A549 (cell line): ENCODE data around the gene WDR72.
A peak's percentile ranks its signal among the peaks of the same experiment; 100 is the strongest.

Experiments
- HEYL ChIP-seq: fragments of 250-450 bp; sonication (Bioruptor Pico); IDR thresholded peaks from 2 replicates; pipeline ENCODE4 v1.8.0; 2021; ENCODE audit warnings: mild to moderate bottlenecking, moderate library complexity
- HOXB13 ChIP-seq: fragments of 250-450 bp; sonication (Bioruptor Pico); IDR thresholded peaks from 2 replicates; pipeline ENCODE4 v1.5.0; 2020; ENCODE audit warnings: low read depth, mild to moderate bottlenecking, moderate library complexity
- JUN ChIP-seq, 2 experiments: fragments of >200 bp; sonication (Bioruptor Twin); formaldehyde crosslinking; IDR thresholded peaks; 2 replicates in 1 of 2; 3 replicates in 1 of 2; pipeline ENCODE4 v1.6.1; 2016 to 2017
- KDM5A ChIP-seq: fragments of 200-600 bp; sonication (generic); IDR thresholded peaks from 2 replicates; pipeline ENCODE4 v1.6.1; 2016; ENCODE audit warnings: antibody characterized with exemption, mild to moderate bottlenecking
- MAFK ChIP-seq: fragments of 450-650 bp; IDR thresholded peaks from 2 replicates; pipeline ENCODE4 v1.6.1; 2014; ENCODE audit not compliant: partially characterized antibody
- NFE2L2 ChIP-seq: fragments of 150-350 bp; conservative IDR thresholded peaks from 2 replicates; pipeline ENCODE4 v1.6.1; 2014; ENCODE audit warnings: low read length
- POLR2A ChIP-seq: IDR thresholded peaks from 2 replicates; pipeline ENCODE4 v1.6.1; 2012; ENCODE audit warnings: mild to moderate bottlenecking, low read length
- RAD21 ChIP-seq, 2 experiments: fragments of >200 bp in 1 of 2; sonication (Bioruptor Twin) in 1 of 2; formaldehyde crosslinking in 1 of 2; IDR thresholded peaks in 1 of 2; conservative IDR thresholded peaks in 1 of 2; 2 replicates in 1 of 2; 3 replicates in 1 of 2; pipeline ENCODE4 v1.6.1; 2012 to 2018; ENCODE audit warnings: inconsistent platforms in 1 of 2
- ZNF302 ChIP-seq: fragments of 250-450 bp; sonication (Bioruptor Pico); IDR thresholded peaks from 2 replicates; pipeline ENCODE4 v1.9.0; 2021; ENCODE audit warnings: inconsistent platforms, mild to moderate bottlenecking, moderate library complexity
- TF ChIP-seq, protein P1 (sequence below): fragments of >200 bp; sonication (Bioruptor Twin); formaldehyde crosslinking; IDR thresholded peaks from 3 replicates; pipeline ENCODE4 v1.5.1; 2016
- TF ChIP-seq, protein P2 (sequence below): fragments of 250-450 bp; sonication (Bioruptor Pico); IDR thresholded peaks from 2 replicates; pipeline ENCODE4 v1.5.0; 2021; ENCODE audit warnings: mild to moderate bottlenecking, moderate library complexity, borderline replicate concordance
- TF ChIP-seq, protein P3 (sequence below): IDR thresholded peaks from 2 replicates; pipeline ENCODE4 v1.6.1; 2012
- TF ChIP-seq, protein P4 (sequence below): fragments of 200-600 bp; sonication (generic); IDR thresholded peaks from 2 replicates; pipeline ENCODE4 v1.6.1; 2016; ENCODE audit warnings: antibody characterized with exemption, mild to moderate bottlenecking, moderate library complexity

DNA sequence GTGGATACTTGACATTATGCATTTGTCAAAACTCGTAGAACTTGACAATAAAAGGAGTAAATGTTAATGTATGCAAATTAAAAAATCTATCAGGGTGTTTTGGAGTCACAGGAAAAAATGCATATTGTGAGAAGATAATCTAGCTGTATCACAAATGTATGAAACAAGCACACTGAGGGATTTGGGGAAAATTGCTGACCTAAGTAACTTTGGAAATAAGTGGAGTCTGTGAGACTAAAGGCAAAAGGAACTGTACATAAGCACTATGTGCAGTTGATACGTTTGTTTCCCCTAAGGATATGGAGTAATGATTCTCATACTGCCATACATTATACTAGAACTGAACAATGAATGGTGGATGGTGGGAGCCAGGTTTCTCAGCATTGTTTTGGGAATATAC is 43.2 kb upstream of the WDR72 start:
- TF ChIP-seq, protein P1, sequence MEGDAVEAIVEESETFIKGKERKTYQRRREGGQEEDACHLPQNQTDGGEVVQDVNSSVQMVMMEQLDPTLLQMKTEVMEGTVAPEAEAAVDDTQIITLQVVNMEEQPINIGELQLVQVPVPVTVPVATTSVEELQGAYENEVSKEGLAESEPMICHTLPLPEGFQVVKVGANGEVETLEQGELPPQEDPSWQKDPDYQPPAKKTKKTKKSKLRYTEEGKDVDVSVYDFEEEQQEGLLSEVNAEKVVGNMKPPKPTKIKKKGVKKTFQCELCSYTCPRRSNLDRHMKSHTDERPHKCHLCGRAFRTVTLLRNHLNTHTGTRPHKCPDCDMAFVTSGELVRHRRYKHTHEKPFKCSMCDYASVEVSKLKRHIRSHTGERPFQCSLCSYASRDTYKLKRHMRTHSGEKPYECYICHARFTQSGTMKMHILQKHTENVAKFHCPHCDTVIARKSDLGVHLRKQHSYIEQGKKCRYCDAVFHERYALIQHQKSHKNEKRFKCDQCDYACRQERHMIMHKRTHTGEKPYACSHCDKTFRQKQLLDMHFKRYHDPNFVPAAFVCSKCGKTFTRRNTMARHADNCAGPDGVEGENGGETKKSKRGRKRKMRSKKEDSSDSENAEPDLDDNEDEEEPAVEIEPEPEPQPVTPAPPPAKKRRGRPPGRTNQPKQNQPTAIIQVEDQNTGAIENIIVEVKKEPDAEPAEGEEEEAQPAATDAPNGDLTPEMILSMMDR, result no peak
- TF ChIP-seq POLR2A (no peak), RAD21 (conservative IDR thresholded peaks at IDR 0.05 in 1 of 2, IDR thresholded peaks at IDR 0.05 in 1 of 2) (no peak), MAFK (peak; percentile 77), JUN (IDR thresholded peaks at IDR 0.05) (no peak), NFE2L2 (no peak), KDM5A (no peak), ZNF302 (CRISPR knock-in tag) (no peak), HOXB13 (CRISPR knock-in tag) (no peak), HEYL (CRISPR knock-in tag) (no peak)
- TF ChIP-seq, protein P2, sequence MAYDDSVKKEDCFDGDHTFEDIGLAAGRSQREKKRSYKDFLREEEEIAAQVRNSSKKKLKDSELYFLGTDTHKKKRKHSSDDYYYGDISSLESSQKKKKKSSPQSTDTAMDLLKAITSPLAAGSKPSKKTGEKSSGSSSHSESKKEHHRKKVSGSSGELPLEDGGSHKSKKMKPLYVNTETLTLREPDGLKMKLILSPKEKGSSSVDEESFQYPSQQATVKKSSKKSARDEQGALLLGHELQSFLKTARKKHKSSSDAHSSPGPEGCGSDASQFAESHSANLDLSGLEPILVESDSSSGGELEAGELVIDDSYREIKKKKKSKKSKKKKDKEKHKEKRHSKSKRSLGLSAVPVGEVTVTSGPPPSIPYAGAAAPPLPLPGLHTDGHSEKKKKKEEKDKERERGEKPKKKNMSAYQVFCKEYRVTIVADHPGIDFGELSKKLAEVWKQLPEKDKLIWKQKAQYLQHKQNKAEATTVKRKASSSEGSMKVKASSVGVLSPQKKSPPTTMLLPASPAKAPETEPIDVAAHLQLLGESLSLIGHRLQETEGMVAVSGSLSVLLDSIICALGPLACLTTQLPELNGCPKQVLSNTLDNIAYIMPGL (CRISPR knock-in tag), result no peak
- TF ChIP-seq, protein P3, sequence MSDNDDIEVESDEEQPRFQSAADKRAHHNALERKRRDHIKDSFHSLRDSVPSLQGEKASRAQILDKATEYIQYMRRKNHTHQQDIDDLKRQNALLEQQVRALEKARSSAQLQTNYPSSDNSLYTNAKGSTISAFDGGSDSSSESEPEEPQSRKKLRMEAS, result no peak
- TF ChIP-seq, protein P4, sequence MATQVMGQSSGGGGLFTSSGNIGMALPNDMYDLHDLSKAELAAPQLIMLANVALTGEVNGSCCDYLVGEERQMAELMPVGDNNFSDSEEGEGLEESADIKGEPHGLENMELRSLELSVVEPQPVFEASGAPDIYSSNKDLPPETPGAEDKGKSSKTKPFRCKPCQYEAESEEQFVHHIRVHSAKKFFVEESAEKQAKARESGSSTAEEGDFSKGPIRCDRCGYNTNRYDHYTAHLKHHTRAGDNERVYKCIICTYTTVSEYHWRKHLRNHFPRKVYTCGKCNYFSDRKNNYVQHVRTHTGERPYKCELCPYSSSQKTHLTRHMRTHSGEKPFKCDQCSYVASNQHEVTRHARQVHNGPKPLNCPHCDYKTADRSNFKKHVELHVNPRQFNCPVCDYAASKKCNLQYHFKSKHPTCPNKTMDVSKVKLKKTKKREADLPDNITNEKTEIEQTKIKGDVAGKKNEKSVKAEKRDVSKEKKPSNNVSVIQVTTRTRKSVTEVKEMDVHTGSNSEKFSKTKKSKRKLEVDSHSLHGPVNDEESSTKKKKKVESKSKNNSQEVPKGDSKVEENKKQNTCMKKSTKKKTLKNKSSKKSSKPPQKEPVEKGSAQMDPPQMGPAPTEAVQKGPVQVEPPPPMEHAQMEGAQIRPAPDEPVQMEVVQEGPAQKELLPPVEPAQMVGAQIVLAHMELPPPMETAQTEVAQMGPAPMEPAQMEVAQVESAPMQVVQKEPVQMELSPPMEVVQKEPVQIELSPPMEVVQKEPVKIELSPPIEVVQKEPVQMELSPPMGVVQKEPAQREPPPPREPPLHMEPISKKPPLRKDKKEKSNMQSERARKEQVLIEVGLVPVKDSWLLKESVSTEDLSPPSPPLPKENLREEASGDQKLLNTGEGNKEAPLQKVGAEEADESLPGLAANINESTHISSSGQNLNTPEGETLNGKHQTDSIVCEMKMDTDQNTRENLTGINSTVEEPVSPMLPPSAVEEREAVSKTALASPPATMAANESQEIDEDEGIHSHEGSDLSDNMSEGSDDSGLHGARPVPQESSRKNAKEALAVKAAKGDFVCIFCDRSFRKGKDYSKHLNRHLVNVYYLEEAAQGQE, result no peak
